ENCODE measurements around the gene ANKRD33. TPM values are rescaled to one million over a fixed set of nuclear protein-coding genes. Genes with fewer than 3 reads are reported as not detected.

Gene ANKRD33
- total RNA-seq, 6 donors from 2014 or later, result not detected

- no peaks in the 10 kb centered on the region for H3K36me3 ChIP-seq
- H3K27ac ChIP-seq, result no peak overlapping the region
- TF ChIP-seq POLR2A (IDR thresholded peaks at IDR 0.05) (no peak), CTCF (IDR thresholded peaks at IDR 0.05) (no peak), EP300 (IDR thresholded peaks at IDR 0.05) (no peak), POLR2AphosphoS5 (IDR thresholded peaks at IDR 0.05) (no peak)
- no peaks in the 10 kb centered on the region for H3K27me3 ChIP-seq
- no peak for DNase-seq
- peaks cover 2 to 8% (median 5%) of the 10 kb centered on the region in 4 donors for H3K4me1 ChIP-seq
- no peak for ATAC-seq (ENCODE audit: low FRiP score in 2 of 2)
- no peak overlapping the region for H3K4me3 ChIP-seq
- H3K9me3 ChIP-seq, result no peaks in the 10 kb centered on the region
- WGBS, 2 donors, result 54 to 66% methylated on average over 2 of the region's 2 CpGs
Measured at GRCh38 chr12:51937926-51938325, 50.0 kb downstream of the ANKRD33 start.

- Histone ChIP-seq H3K27me3 (no peaks in the 10 kb centered on the region), H3K4me3 (no peak overlapping the region), H3K9me3 (no peaks in the 10 kb centered on the region), H3K4me1 (peaks cover 0 to 8% (median 5%) of the 10 kb centered on the region in 4 donors), H3K27ac (no peak overlapping the region), H3K36me3 (no peaks in the 10 kb centered on the region)
- whole genome bisulfite sequencing, 2 donors, result 75 to 96% methylated on average over 3 to 6 of the region's 6 CpGs
- no peak for ATAC-seq (ENCODE audit: low FRiP score in 2 of 2)
- TF ChIP-seq CTCF (IDR thresholded peaks at IDR 0.05), result no peak
- peak in 1 of 2 donors; percentile 28 for DNase-seq
Measured at GRCh38 chr12:51938726-51939125, 50.8 kb downstream of the ANKRD33 start.

DNA sequence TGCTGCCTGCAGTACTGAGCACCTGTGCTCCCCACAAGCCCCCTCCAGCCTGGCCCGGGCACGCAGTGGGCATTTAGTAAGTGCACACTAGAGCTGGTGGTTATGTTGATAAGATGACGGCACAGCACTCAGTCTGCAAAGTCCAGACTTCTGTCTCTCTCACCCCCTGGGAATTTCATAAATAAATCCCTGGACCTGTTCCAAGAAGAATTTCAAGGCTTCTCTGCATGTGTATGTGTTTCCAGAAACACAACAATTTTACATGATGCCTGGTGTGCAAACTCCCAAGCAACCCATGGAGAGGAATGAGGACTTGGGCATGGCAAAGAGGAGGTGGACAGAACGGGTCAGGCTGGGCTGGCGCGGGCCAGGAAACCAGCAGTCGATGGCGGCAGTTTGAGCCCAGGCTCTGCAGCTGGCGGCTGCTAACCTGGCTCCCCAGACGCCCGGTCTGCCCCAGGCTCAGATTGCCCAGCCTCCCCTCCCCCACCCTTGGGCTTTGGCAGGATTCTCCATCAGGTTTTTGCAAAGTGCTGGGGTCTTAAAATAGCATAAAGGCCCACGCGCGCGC lies 53.2 kb downstream of the ANKRD33 start:
- Histone ChIP-seq H3K4me1 (peaks cover under 1 to 8% (median 5%) of the 10 kb centered on the region in 4 donors), H3K4me3 (no peak overlapping the region), H3K27ac (no peak overlapping the region), H3K9me3 (peaks cover 0 to 16% (median 7%) of the 10 kb centered on the region in 4 donors), H3K36me3 (no peaks in the 10 kb centered on the region), H3K27me3 (no peaks in the 10 kb centered on the region)
- peak in 1 of 2 donors; percentile 61 for ATAC-seq (ENCODE audit: low FRiP score in 2 of 2)
- 51 to 57% methylated on average over 7 to 15 of the region's 15 CpGs for WGBS, 2 donors
- TF ChIP-seq CTCF (IDR thresholded peaks at IDR 0.05) (no peak), POLR2AphosphoS5 (IDR thresholded peaks at IDR 0.05) (no peak), EP300 (IDR thresholded peaks at IDR 0.05) (no peak), POLR2A (IDR thresholded peaks at IDR 0.05) (no peak)
- DNase-seq, result peak in 1 of 2 donors; percentile 49

Other genes starting within 250 kb of the ANKRD33 start
- gene FIGNL2, start 39.4 kb upstream of the ANKRD33 start, total RNA-seq, result 1 to 10 TPM in 2 of 6 donors, under 1 TPM in 3, not detected in 1; 0.22 to 1.5 (median 0.39) TPM
- 100 to 1,000 TPM in 4 of 6 donors, 10 to 100 TPM in 2; 62.9 to 265 (median 180) TPM for gene ACVRL1, start 19.4 kb downstream of the ANKRD33 start, total RNA-seq
- gene ACVR1B, start 63.6 kb downstream of the ANKRD33 start, total RNA-seq, result 10 to 100 TPM; 13.0 to 44.9 (median 23.6) TPM
- 100 to 1,000 TPM in 2 of 6 donors, 10 to 100 TPM in 4; 52.3 to 170 (median 73.7) TPM for gene TAMALIN, start 118.8 kb downstream of the ANKRD33 start, total RNA-seq
- gene NR4A1, start 163.3 kb downstream of the ANKRD33 start, total RNA-seq, result 100 to 1,000 TPM in 5 of 6 donors, 10 to 100 TPM in 1; 88.3 to 202 (median 156) TPM
- gene ATG101, start 181.9 kb downstream of the ANKRD33 start, total RNA-seq, result 10 to 100 TPM; 17.8 to 74.8 (median 35.9) TPM
- gene SMIM41, start 191.6 kb downstream of the ANKRD33 start, total RNA-seq, result 10 to 100 TPM in 4 of 6 donors, 1 to 10 TPM in 2; 4.7 to 25.1 (median 15.4) TPM